Medulla oblongata (tissue), 1 donor: ENCODE data around the gene SCARB1.
"Not testable (repeated sequence)": the region's sequence is repeated elsewhere in the genome, so short reads cannot be mapped to it uniquely, and the experiment has no call there.

Experiments used
- DNase-seq: peaks from one replicate; pipeline ENCODE4 v3.0.0-alpha.2; 2015; ENCODE audit errors: extremely low spot score

SCARB1 gene

DNA sequence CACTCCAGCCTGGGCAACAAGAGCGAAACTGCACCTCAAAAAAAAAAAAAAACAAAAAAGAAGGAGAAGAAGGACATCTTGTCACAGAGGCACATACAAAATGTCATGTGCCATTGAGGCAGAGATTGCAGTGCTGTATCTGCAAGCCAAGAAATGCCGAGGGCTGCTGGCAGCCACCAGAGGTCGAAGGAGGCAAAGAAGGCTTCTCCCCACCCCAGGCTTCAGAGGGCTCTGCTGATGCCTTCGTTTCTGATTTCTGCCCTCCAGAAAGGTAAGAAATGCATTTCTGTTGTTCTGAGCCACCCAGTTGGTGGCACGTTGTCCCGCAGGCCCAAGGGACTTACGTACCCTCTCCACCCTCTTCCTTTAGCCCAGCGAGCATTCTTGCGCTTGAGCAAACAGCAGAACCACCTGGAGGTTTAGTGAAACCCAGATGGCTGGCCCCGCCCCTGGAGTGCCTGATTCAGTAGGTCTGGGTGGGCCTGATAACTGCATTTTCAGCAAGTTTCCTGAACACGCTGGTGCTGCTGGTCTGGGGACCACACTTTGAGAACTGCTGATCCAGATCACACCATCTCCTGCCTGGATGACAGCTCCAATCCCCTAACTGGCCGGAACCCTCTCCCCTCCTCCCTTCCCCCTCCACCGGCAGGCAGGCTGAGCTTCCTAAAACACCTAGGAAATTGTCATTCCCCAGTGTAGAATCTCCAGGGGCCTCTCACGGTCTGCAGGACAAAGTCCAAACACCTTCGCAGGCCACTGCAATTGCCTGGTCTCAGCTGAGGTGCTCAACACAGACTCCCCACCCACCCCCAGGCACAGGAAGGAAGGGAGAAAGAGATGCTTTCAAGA, 21.1 kb upstream of the SCARB1 start:
- no peak for DNase-seq

DNA sequence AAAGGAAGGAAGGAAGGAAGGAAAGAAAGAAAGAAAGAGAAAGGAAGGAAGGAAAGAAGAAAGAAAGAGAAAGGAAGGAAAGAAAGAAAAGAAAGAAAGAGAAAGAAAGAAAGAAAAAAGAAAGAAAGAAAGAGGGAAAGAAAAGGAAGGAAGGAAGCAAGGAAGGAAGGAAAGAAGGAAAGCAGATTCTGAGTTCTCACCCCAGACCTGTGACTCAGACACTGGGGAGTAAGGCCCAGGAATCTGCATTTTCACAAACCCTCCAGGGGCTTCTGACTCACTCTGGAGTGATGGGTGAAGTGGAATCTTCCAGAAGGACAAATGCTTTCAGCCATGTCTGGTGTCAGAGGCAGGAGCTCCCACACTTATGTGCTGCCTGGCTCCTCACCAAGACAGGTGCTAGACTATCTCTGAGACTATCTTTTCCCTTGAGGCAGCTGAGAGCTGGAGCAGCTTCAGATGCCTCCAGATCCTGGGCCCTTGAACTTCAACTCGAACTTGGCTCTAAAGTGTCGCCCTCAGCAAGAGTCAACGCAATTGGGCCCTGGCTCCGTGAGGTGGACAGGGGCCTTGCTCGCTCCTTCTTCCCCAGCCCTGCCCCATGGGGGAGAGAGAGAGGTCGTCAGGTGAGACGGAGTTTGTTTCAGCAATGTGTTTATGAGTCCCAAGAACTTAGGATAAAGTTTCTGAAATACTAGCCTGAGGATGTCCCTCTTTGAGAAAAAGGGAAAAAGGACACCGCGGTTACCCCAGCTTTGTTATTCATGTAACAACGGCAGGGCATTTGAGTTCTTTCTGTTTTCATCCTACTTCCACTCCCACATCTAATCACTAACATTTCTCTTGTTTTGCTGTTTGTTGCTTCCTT, 19.8 kb upstream of the SCARB1 start:
- no peak for DNase-seq

- DNase-seq: no peak
These were observed 17.5 kb upstream of the SCARB1 start for GRCh38 chr12:124881123-124881522.

DNA sequence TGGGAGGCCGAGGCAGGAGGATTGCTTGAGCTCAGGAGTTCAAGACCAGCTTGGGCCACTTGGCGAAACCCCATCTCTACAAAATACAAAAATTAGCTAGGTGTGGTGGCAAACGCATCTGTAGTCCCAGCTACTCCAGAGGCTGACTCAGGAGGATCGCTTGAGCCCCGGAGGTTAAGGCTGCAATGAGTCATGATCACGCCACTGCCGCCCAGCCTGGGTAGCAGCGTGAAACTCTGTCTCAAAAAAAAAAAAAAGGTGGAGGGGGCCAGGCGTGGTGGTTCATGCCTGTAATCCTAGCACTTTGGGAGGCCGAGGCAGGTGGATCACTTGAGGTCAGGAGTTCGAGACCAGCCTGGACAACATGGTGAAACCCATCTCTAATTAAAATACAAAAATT, 16.7 kb upstream of the SCARB1 start:
- not testable (repeated sequence) for DNase-seq

DNA sequence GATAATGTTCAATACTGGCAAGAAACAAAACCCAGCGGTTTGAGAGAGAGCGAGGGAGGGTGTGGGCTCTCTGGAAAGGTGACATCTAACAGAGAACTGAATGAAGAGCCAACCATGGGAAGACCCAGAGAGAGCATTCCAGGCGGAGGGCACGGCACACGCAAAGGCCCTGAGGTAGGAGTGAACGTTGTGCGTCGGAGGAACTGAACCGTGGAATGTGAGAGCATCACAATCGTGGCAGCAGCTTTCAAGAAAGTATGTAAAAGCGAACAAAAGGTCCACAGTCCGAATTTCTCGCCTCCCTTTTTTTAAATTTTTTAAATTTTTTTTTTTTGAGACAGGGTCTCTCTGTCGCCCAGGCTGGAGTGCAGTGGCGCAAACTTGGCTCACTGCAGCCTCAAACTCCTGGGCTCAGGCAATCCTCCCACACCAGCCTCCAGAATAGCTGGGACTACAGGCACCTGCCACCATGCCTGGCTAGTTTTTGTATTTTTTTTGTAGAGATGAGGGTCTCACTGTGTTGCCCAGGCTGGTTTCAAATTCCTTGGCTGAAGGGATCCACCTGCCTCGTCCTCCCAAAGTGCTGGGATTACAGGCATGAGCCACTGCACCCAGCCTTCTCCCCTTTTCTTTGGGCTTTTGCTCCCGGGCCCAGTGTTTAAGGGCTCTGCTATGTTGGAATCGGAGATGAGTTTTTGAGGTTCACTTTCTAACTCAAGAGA, 15.3 kb upstream of the SCARB1 start:
- DNase-seq: no peak

DNA sequence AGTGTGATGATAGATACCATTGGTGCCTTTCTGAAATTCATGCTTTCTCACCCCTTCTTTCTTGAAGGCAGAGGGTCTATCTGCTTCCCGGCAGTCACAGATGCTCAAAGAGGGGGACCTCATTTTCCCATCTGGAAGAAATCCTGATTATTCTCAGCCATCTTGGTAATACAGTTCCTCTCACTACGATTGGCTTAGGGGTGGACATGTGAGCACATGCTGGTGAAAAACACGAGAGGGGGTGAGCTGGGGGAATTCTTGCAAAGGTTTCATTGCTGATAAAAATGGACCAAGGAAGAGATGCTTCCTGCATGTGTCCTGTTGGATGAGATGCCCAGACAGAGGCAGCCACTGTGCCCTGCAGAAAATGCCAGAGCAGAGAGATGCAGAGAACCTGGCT, 13.8 kb upstream of the SCARB1 start:
- DNase-seq: no peak

DNA sequence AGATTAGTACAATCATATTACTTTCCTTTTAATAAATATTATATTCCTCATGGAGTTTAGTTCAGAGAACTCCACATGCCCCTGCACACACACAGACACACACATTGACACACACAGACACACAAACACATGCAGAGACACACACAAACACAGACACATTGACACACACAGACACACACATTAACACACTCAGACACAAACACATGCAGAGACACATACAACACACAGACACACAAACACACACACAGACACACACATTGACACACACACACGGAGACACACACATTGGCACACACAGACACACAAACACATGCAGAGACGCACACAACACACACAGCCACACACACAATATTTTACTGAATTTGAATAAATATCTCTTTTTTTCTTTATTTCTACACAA, 12.5 kb upstream of the SCARB1 start:
- no peak for DNase-seq

GRCh38 chr12:124875803-124876132, 12.1 kb upstream of the SCARB1 start:
- no peak for DNase-seq

DNA sequence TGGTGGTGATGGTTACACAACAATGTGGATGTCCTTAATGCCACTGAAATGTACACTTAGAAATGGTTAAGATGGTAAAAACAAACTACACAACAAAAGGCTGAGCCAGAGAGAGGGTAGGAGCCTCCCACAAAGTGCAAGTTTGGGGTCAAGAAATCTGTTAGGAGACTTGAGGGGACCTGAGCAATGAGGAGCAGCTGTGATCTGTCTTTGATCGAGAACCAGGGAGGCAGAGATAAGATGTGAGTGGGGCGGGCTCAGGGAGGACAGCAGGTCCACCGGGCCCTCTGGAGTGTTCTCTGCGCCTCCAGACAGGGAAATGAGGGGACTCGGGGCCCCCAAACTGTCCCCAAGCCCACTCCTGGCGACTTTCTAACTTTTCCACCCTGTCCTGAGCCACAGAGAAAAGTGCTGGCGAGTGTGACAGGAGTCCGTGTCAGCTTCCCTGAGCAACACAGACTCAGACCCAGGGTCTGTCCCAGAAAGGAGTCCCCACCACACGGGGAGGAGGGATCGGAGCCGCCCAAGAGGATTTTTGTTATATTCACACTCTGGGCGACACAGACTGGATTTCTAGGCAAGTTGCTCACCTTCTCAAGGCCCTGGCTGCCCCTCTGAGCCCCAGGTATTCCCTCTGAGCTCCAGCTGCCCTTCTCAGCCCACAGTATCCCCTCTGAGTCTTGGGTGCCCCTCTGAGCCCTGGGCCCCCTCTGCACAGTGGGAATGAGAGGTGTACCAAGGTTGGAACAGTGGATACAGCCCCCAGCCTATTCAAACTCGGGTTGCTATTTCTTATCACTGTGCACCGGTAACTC, 11.5 kb upstream of the SCARB1 start:
- DNase-seq: no peak

DNA sequence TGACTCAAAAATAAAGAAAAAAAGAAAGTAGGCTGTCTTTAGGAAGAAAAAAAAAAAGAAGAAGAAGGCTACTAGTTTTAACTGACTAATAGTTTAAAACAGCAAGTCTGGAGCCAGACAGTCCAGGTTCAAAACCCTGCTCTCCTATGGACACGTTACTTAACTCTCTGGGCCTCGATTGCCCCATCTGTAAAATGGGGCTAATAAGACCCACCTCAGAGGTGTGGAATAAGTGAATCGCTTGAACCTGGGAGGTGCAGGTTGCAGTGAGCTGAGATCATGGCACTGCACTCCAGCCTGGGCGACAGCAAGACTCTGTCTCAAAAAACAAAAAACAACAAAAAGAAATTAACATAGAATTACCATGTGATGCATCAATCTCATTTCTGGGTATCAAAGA, 10.5 kb upstream of the SCARB1 start:
- DNase-seq: no peak

GRCh38 chr12:124872068-124872719, 8.5 kb upstream of the SCARB1 start:
- DNase-seq: no peak

DNA sequence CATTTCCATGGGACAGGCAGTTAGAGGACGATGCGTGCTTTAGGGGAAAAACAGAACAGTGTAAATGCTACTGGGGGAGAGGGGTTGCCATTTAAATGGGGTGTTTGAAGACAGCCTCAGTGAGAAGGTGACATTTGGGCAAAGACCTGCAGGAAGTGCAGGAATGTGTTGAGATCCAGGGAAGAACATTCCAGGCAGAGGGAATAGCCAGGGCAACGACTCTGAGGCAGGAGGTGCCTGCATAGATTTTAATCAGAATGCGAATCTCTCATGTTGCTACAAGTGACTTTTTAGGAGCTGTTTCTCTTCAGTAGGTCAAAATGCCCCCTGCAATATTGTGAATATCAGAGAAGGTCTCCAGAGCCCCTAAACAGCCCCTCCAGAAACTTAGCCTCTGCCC, 7.6 kb upstream of the SCARB1 start:
- DNase-seq: no peak

DNA sequence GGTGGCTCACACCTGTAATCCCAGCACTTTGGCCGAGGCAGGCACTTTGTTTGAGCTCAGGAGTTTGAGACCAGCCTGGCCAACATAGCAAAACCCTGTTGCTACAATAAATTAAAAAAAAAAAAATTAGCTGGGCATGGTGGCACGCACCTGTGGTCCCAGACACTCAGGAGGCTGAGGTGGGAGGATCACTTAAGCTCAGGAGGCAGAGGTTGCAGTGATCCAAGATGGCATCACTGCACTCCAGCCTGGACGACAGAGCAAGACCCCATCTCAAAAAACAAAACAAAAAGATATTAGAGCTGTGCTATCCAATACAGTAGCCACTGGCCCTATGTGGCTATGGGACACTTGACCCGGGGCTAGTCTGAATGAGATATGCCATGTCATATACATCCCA, 6.9 kb upstream of the SCARB1 start:
- no peak for DNase-seq

DNA sequence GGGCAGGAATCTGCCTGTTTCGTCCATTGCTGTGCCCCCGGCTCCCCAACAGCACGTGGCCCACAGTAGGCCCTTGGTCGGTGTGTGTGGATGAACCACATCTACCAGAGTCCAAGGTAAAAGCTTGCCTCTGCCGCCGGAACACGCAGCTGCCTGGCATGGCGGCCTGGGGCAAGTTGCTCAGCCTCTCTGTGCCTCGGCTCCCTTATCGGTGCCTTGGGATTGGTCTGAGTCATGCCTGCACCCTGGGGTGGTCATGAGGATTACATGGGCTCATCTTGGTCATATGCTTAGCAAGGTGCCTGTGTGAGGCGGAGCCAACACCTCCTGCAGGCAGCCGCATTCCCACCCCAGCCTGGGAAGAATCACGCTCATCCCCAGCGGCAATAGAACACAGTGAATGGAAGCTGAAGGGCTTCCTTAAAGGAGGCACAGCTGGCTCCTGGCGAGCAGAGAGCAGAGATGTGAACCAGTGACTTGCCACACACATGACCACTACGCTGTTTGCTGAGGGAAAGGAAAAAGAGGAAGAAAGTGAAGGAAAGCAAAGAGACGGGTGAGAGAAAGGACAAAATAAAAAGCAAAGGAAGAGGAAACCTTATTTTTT, 5.5 kb upstream of the SCARB1 start:
- DNase-seq: peak; percentile 85

GRCh38 chr12:124868252-124869058, 4.8 kb upstream of the SCARB1 start:
- DNase-seq: no peak

GRCh38 chr12:124867401-124867930, 3.8 kb upstream of the SCARB1 start:
- DNase-seq: no peak

GRCh38 chr12:124866883-124867400, 3.3 kb upstream of the SCARB1 start:
- no peak for DNase-seq

DNA sequence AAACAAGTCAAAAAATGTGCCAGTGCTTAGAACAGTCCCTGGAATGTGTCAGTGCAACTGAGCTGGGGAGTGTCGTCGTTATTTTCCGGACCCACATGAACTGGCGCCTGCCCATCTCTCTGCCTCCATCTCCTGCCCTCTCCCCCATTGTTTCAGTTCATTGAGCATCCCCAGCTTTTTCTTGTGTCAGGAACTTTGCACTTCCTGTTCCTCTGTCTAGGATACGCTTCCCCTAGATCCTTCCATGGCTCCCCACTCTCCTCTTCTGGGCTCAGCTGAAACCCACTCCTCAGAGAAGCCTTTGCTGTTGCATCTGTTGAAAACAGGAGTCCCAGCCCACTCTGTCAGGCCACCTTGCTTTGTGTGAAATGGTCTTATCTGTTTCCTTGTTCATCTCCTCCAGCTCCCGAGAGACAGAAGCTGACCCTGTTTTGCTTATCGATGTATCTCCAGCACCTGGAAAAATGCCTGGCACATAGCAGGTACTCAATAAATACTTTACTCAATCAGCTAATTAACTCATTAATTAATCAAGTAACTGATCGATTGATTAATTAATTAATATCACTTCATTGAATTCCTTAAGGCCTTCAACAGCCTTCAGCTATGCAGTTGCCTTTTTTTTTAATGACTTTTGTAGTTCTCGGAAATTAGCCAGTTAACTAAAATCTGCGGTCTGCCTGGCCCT, 2.7 kb upstream of the SCARB1 start:
- DNase-seq: no peak

GRCh38 chr12:124865728-124866127, 2.1 kb upstream of the SCARB1 start:
- no peak for DNase-seq
